WTC11 (cell line): ENCODE results near the gene GATB. TPM values are rescaled to one million over a fixed set of nuclear protein-coding genes. Genes with fewer than 3 reads are reported as not detected.

Source experiments
- ATAC-seq: fragments of 200-7000 bp; cut with Tn5 transposase; 2 replicates; pipeline ENCODE4 v1.10.0; 2021; ENCODE audit warnings: mild to moderate bottlenecking, moderate library complexity
- CTCF ChIA-PET: fragments of 300-600 bp; sonication (Branson Sonifier 250); formaldehyde crosslinking; loops from one replicate; lab custom pipeline; 2021; ENCODE audit warnings: antibody characterized with exemption; lab: Charles Lee
- POLR2A ChIA-PET: fragments of 350-600 bp; sonication (Branson Sonifier 250); formaldehyde crosslinking; loops from one replicate; lab custom pipeline; 2021; ENCODE audit warnings: antibody characterized with exemption; lab: Charles Lee
- DNase-seq: peaks from one replicate; pipeline ENCODE4 v3.0.0; 2021; ENCODE audit warnings: low spot score
- H3K27ac Mint-ChIP-seq: 2 replicates; pipeline ENCODE4 v1.8.0; 2021; ENCODE audit warnings: mixed read lengths
- H3K27me3 Mint-ChIP-seq: 2 replicates; pipeline ENCODE4 v1.8.0; 2021; ENCODE audit warnings: low read depth, mild to moderate bottlenecking, moderate library complexity, mixed read lengths
- H3K36me3 Mint-ChIP-seq: 2 replicates; pipeline ENCODE4 v1.8.0; 2021; ENCODE audit warnings: mixed read lengths
- H3K4me1 Mint-ChIP-seq: 2 replicates; pipeline ENCODE4 v1.8.0; 2022; ENCODE audit warnings: mixed read lengths
- H3K4me3 Mint-ChIP-seq: 2 replicates; pipeline ENCODE4 v1.8.0; 2021; ENCODE audit warnings: mild to moderate bottlenecking, moderate library complexity, mixed read lengths
- H3K9me3 Mint-ChIP-seq: 2 replicates; pipeline ENCODE4 v1.8.0; 2021; ENCODE audit warnings: mixed read lengths
- ARID4B ChIP-seq: sonication (generic); formaldehyde crosslinking; IDR thresholded peaks from 2 replicates; pipeline ENCODE4 v1.8.0; 2023; ENCODE audit warnings: missing genetic modification reagents, mild to moderate bottlenecking, borderline replicate concordance
- EMX1 ChIP-seq: fragments of 250-450 bp; sonication (Bioruptor Pico); IDR thresholded peaks from 2 replicates; pipeline ENCODE4 v1.8.0; 2021; ENCODE audit warnings: mild to moderate bottlenecking
- ETV6 ChIP-seq: sonication (generic); formaldehyde crosslinking; IDR thresholded peaks from 2 replicates; pipeline ENCODE4 v1.8.1; 2022; ENCODE audit warnings: mild to moderate bottlenecking, missing genetic modification reagents
- GABPB1 ChIP-seq: sonication (generic); formaldehyde crosslinking; IDR thresholded peaks from 2 replicates; pipeline ENCODE4 v1.8.1; 2023; ENCODE audit warnings: mild to moderate bottlenecking, missing genetic modification reagents
- GRHL2 ChIP-seq: fragments of 250-450 bp; sonication (Bioruptor Pico); IDR thresholded peaks from 2 replicates; pipeline ENCODE4 v1.8.0; 2022; ENCODE audit warnings: mild to moderate bottlenecking, moderate library complexity; ENCODE audit not compliant: insufficient replicate concordance, severe bottlenecking
- NFATC4 ChIP-seq: fragments of 250-450 bp; sonication (Bioruptor Pico); IDR thresholded peaks from 2 replicates; pipeline ENCODE4 v1.9.0; 2021; ENCODE audit warnings: mild to moderate bottlenecking
- NFE2L1 ChIP-seq: sonication (generic); formaldehyde crosslinking; IDR thresholded peaks from 2 replicates; pipeline ENCODE4 v1.8.1; 2023; ENCODE audit warnings: missing genetic modification reagents
- NR3C1 ChIP-seq: sonication (generic); formaldehyde crosslinking; conservative IDR thresholded peaks from 2 replicates; pipeline ENCODE4 v1.8.1; 2023; ENCODE audit warnings: low read depth, mild to moderate bottlenecking, missing genetic modification reagents
- OVOL2 ChIP-seq: fragments of 250-450 bp; sonication (Bioruptor Pico); IDR thresholded peaks from 2 replicates; pipeline ENCODE4 v1.9.0; 2021; ENCODE audit warnings: mild to moderate bottlenecking, borderline replicate concordance
- RORB ChIP-seq: fragments of 250-450 bp; sonication (Bioruptor Pico); IDR thresholded peaks from 2 replicates; pipeline ENCODE4 v1.9.0; 2021; ENCODE audit warnings: mild to moderate bottlenecking
- SMAD4 ChIP-seq: sonication (generic); formaldehyde crosslinking; IDR thresholded peaks from 2 replicates; pipeline ENCODE4 v1.8.0; 2022; ENCODE audit warnings: mild to moderate bottlenecking, missing genetic modification reagents
- TCF7 ChIP-seq: sonication (generic); formaldehyde crosslinking; IDR thresholded peaks from 2 replicates; pipeline ENCODE4 v1.8.0; 2022; ENCODE audit warnings: mild to moderate bottlenecking, low read depth, missing genetic modification reagents, moderate library complexity
- ZNF317 ChIP-seq: sonication (generic); formaldehyde crosslinking; IDR thresholded peaks from 2 replicates; pipeline ENCODE4 v1.8.1; 2023; ENCODE audit warnings: low read depth, mild to moderate bottlenecking, moderate library complexity, missing genetic modification reagents, borderline replicate concordance
- ZNF416 ChIP-seq: fragments of 250-450 bp; sonication (Bioruptor Pico); IDR thresholded peaks from 2 replicates; pipeline ENCODE4 v1.9.0; 2021; ENCODE audit warnings: mild to moderate bottlenecking, inconsistent platforms
- ZNF423 ChIP-seq: fragments of 250-450 bp; sonication (Bioruptor Pico); IDR thresholded peaks from 2 replicates; pipeline ENCODE4 v2.1.2; 2022; ENCODE audit warnings: mild to moderate bottlenecking, moderate library complexity
- total RNA-seq: library from RNA; stranded (reverse); gene quantifications from 3 replicates; pipeline ENCODE4 v1.2.3, GENCODE V29; 2021
- TF ChIP-seq, protein P1 (sequence below): fragments of 250-450 bp; sonication (Bioruptor Pico); conservative IDR thresholded peaks from 2 replicates; pipeline ENCODE4 v1.9.0; 2021; ENCODE audit warnings: mild to moderate bottlenecking

The GATB gene
- total RNA-seq, 1 experiment from 2014 or later: 22.7 TPM

- DNase-seq: no peak
- Mint-ChIP-seq H3K27ac (no peak overlapping the region), H3K4me3 (no peak overlapping the region)
- TF ChIP-seq ARID4B (CRISPR knock-in tag) (no peak), EMX1 (CRISPR knock-in tag) (no peak), GRHL2 (CRISPR knock-in tag) (no peak), NR3C1 (CRISPR knock-in tag) (no peak), OVOL2 (CRISPR knock-in tag) (no peak), ETV6 (CRISPR knock-in tag) (no peak)
- TF ChIP-seq, protein P1, sequence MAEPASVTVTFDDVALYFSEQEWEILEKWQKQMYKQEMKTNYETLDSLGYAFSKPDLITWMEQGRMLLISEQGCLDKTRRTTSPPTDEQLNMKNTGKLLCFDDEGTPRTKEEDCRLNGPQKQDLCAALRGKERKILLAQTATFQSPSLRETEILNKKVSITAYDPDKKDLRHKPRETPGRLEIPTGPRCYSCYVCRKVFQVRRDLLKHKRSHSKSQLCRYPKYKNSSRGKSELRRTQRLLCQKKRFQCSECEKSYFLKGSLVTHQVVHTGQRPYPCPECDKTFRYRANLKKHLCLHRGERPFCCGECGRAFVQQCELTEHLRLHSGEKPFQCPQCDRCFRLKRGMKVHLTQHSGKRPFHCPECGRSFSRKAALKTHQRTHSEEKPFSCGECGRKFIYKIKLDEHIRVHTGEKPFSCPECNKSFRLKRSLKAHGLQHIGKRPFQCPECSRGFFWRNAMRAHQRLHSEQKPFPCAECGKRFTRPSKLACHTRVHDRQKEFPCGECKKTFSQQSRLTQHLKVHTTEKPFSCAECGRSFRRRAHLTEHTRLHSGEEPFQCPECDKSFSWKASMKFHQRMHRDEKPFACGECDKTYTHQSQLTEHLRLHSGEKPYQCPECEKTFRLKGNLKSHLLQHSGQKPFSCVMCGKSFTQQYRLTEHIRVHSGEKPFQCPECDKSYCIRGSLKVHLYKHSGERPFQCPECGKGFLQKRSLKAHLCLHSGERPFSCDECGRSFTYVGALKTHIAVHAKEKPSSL (CRISPR knock-in tag): no peak
- TF ChIP-seq, all 79 proteins: peak for 0
- ChIA-PET CTCF (interaction anchor here (1.5 kb wide), 1 partner anchor 10 kb away, joined by 3 read pairs; no protein-coding TSS in a partner anchor), POLR2A (interaction anchor here (0.6 kb wide), 1 partner anchor 301 kb away, joined by 4 read pairs; no protein-coding TSS in a partner anchor)
- no peak for ATAC-seq
- H3K4me1 Mint-ChIP-seq: peaks cover 29% of the 10 kb centered on the region
- no peaks in the 10 kb centered on the region for H3K36me3 Mint-ChIP-seq
- peaks cover 14% of the 10 kb centered on the region for H3K27me3 Mint-ChIP-seq
- peaks cover 9% of the 10 kb centered on the region for H3K9me3 Mint-ChIP-seq
These were observed 35.3 kb upstream of the GATB start for GRCh38 chr4:151796106-151796505.

- CTCF ChIA-PET: interaction anchor here (1.1 to 5.2 kb wide), 2 partner anchors 9 to 253 kb away, joined by 4 to 26 read pairs; no protein-coding TSS in a partner anchor
- H3K27ac Mint-ChIP-seq: no peak overlapping the region
- no peak for DNase-seq
These were observed 32.2 kb upstream of the GATB start for GRCh38 chr4:151792995-151793394.

GRCh38 chr4:151792530-151792929 lies 31.7 kb upstream of the GATB start:
- H3K4me3 Mint-ChIP-seq: no peak overlapping the region
- no peak for ATAC-seq
- no peak for DNase-seq
- POLR2A ChIA-PET: interaction anchor here (1.2 kb wide), 1 partner anchor 303 kb away, joined by 9 read pairs; no protein-coding TSS in a partner anchor
- H3K36me3 Mint-ChIP-seq: 0 out of 2 replicates have a peak, but pooled peaks cover 2% of the 10 kb centered on the region
- H3K9me3 Mint-ChIP-seq: peaks cover 2% of the 10 kb centered on the region; the same call in 1 of the 2 replicates
- peaks cover 45% of the 10 kb centered on the region for H3K27me3 Mint-ChIP-seq
- no peak for TF ChIP-seq TCF7
- TF ChIP-seq NFATC4 (CRISPR knock-in tag): no peak
- no peak for TF ChIP-seq ZNF416 (CRISPR knock-in tag)
- TF ChIP-seq ZNF423 (CRISPR knock-in tag): no peak
- no peak for TF ChIP-seq ZNF317 (CRISPR knock-in tag)
- CTCF ChIA-PET: interaction anchor here (1.1 to 5.2 kb wide), 2 partner anchors 9 to 253 kb away, joined by 4 to 26 read pairs; no protein-coding TSS in a partner anchor
- H3K4me1 Mint-ChIP-seq: peaks cover 32% of the 10 kb centered on the region
- H3K27ac Mint-ChIP-seq: no peak overlapping the region

More at GRCh38 chr4:151792995-151793394, 32.2 kb upstream of the GATB start:
- Mint-ChIP-seq H3K4me3 (no peak overlapping the region), H3K36me3 (no peaks in the 10 kb centered on the region), H3K27me3 (peaks cover 41% of the 10 kb centered on the region), H3K9me3 (peaks cover under 1% of the 10 kb centered on the region), H3K4me1 (peaks cover 32% of the 10 kb centered on the region)
- POLR2A ChIA-PET: interaction anchor here (0.7 to 1.2 kb wide), 3 partner anchors 56 to 710 kb away, joined by 3 to 11 read pairs (median 9); no protein-coding TSS in a partner anchor
- TF ChIP-seq RORB (CRISPR knock-in tag) (no peak), GABPB1 (CRISPR knock-in tag) (no peak), SMAD4 (CRISPR knock-in tag) (no peak), NFE2L1 (CRISPR knock-in tag) (no peak), ZNF416 (CRISPR knock-in tag) (no peak), ZNF317 (CRISPR knock-in tag) (no peak)
- TF ChIP-seq, protein P1 (CRISPR knock-in tag): no peak
- no peak for ATAC-seq
